Naive thymus-derived CD4-positive, alpha-beta T cell (primary cell): ENCODE measurements around the gene MYH10. TPM values are rescaled to one million over a fixed set of nuclear protein-coding genes. Genes with fewer than 3 reads are reported as not detected.
A peak's percentile ranks its signal among the peaks of the same experiment; 100 is the strongest.

ENCODE experiments used
- ATAC-seq: fragments of 150-1000 bp; cut with Tn5 transposase; 2 replicates; pipeline ENCODE4 v1.10.0; 2021; ENCODE audit warnings: mild to moderate bottlenecking, moderate library complexity
- CTCF ChIA-PET: fragments of 350-600 bp; sonication (Branson Sonifier 250); formaldehyde crosslinking; loops from one replicate; lab custom pipeline; 2021; ENCODE audit warnings: antibody characterized with exemption; lab: Charles Lee
- POLR2A ChIA-PET: fragments of 350-600 bp; sonication (Branson Sonifier 250); formaldehyde crosslinking; loops from one replicate; lab custom pipeline; 2021; ENCODE audit warnings: antibody characterized with exemption, inconsistent platforms; lab: Charles Lee
- DNase-seq, 9 donors: peaks; one replicate each; pipeline versions ENCODE4 v3.0.0 to v3.0.0-alpha.2; 2020 to 2022; ENCODE audit warnings: mixed read lengths in 1 of 9
- H3K27ac ChIP-seq: one replicate; pipeline ENCODE4 v1.7.0; 2013; ENCODE audit warnings: mild to moderate bottlenecking, low read depth, low read length, moderate library complexity
- H3K27me3 ChIP-seq, 2 donors: one replicate each; pipeline ENCODE4 v1.7.0; 2013; ENCODE audit warnings: low read length in 2 of 2, mild to moderate bottlenecking in 2 of 2, moderate library complexity in 2 of 2; ENCODE audit not compliant: control insufficient read depth in 2 of 2, insufficient read depth in 2 of 2
- H3K36me3 ChIP-seq, 3 experiments: 1 replicate in 2 of 3; 2 replicates in 1 of 3; pipeline ENCODE4 v1.7.0; 2013; ENCODE audit warnings: low read length in 3 of 3, mild to moderate bottlenecking in 3 of 3, moderate library complexity in 1 of 3; ENCODE audit not compliant: insufficient read depth in 3 of 3, control insufficient read depth in 2 of 3
- H3K4me1 ChIP-seq, 2 donors: one replicate each; pipeline ENCODE4 v1.7.0; 2013; ENCODE audit warnings: low read length in 2 of 2, mild to moderate bottlenecking in 2 of 2, moderate library complexity in 1 of 2; ENCODE audit not compliant: control insufficient read depth in 2 of 2, insufficient read depth in 2 of 2
- H3K4me3 ChIP-seq: 2 replicates; pipeline ENCODE4 v1.7.0; 2013; ENCODE audit warnings: mild to moderate bottlenecking, low read length
- H3K9me3 ChIP-seq, 3 experiments: 1 replicate in 2 of 3; 2 replicates in 1 of 3; pipeline ENCODE4 v1.7.0; 2013; ENCODE audit warnings: low read length in 3 of 3; ENCODE audit not compliant: control insufficient read depth in 2 of 3
- H3K27ac Mint-ChIP-seq, 9 donors: one replicate each; pipeline ENCODE4 v1.8.0; 2020 to 2022; ENCODE audit warnings: mixed read lengths in 9 of 9, mild to moderate bottlenecking in 8 of 9, moderate library complexity in 5 of 9, inconsistent platforms in 2 of 9
- H3K27me3 Mint-ChIP-seq, 5 donors: one replicate each; pipeline ENCODE4 v1.8.0; 2021 to 2022; ENCODE audit warnings: mixed read lengths in 5 of 5, mild to moderate bottlenecking in 1 of 5
- H3K36me3 Mint-ChIP-seq, 5 donors: one replicate each; pipeline ENCODE4 v1.8.0; 2020 to 2022; ENCODE audit warnings: mixed read lengths in 5 of 5, mild to moderate bottlenecking in 3 of 5, inconsistent platforms in 1 of 5
- H3K4me1 Mint-ChIP-seq, 7 donors: one replicate each; pipeline ENCODE4 v1.8.0; 2020 to 2022; ENCODE audit warnings: mixed read lengths in 7 of 7, mild to moderate bottlenecking in 3 of 7, inconsistent platforms in 1 of 7
- H3K4me3 Mint-ChIP-seq, 10 donors: one replicate each; pipeline ENCODE4 v1.8.0; 2020 to 2022; ENCODE audit warnings: mild to moderate bottlenecking in 10 of 10, mixed read lengths in 10 of 10, moderate library complexity in 6 of 10, inconsistent platforms in 2 of 10
- H3K9me3 Mint-ChIP-seq, 11 donors: one replicate each; pipeline ENCODE4 v1.8.0; 2020 to 2022; ENCODE audit warnings: mixed read lengths in 11 of 11, mild to moderate bottlenecking in 4 of 11, inconsistent platforms in 1 of 11, moderate library complexity in 1 of 11
- intact Hi-C, 2 donors: fragments of 100-400 bp; cut with micrococcal nuclease; formaldehyde crosslinking; loops; one replicate each; pipeline ENCODE4 v1.15.1; 2023
- polyA plus RNA-seq, 2 donors: library from polyadenylated mRNA; unstranded; fragments of 300-500 nt; fragmentation: Illumina TruSeq; gene quantifications; one replicate each; pipeline ENCODE4 v1.2.3, GENCODE V29; 2021
- total RNA-seq, 6 experiments: library from RNA in 5 of 6; stranded (reverse) in 5 of 6; gene quantifications; 1 replicate in 5 of 6; 2 replicates in 1 of 6; pipeline ENCODE4 v1.2.3 and lab custom pipeline; 2021 to 2026

MYH10 gene
- total and polyA plus RNA-seq, 7 experiments from 2014 or later = 0.85 to 10.0 (median 2.0) TPM

- Mint-ChIP-seq H3K27me3 (peaks cover 12 to 30% (median 19%) of the 10 kb centered on the region in 5 donors), H3K27ac (no peak overlapping the region), H3K9me3 (peaks cover 0 to 2% (median 0%) of the 10 kb centered on the region in 11 donors), H3K4me1 (no peaks in the 10 kb centered on the region), H3K36me3 (no peaks in the 10 kb centered on the region), H3K4me3 (no peak overlapping the region)
- H3K27ac ChIP-seq = no peak overlapping the region
- ATAC-seq (no peak), DNase-seq (no peak)
- H3K4me3 ChIP-seq = no peak overlapping the region
- H3K27me3 ChIP-seq = no peaks in the 10 kb centered on the region
- H3K4me1 ChIP-seq = no peaks in the 10 kb centered on the region
- CTCF ChIA-PET = no interaction called here
- H3K36me3 ChIP-seq = no peaks in the 10 kb centered on the region
- POLR2A ChIA-PET = no interaction called here
- H3K9me3 ChIP-seq = no peaks in the 10 kb centered on the region
- intact Hi-C loops = no loop called here
Measured at GRCh38 chr17:8643855-8644506, 13.5 kb upstream of the MYH10 start.

GRCh38 chr17:8639709-8640108, 9.2 kb upstream of the MYH10 start:
- Mint-ChIP-seq H3K27me3 (peaks cover 7 to 25% (median 12%) of the 10 kb centered on the region in 5 donors), H3K4me1 (no peaks in the 10 kb centered on the region), H3K4me3 (no peak overlapping the region), H3K9me3 (peaks cover 0 to 2% (median 0%) of the 10 kb centered on the region in 11 donors), H3K36me3 (no peaks in the 10 kb centered on the region), H3K27ac (no peak overlapping the region)
- H3K4me1 ChIP-seq = no peaks in the 10 kb centered on the region
- ChIA-PET CTCF (interaction anchor here (0.5 kb wide), 1 partner anchor 201 kb away, joined by 3 read pairs; no protein-coding TSS in a partner anchor), POLR2A (no interaction called here)
- H3K4me3 ChIP-seq = no peak overlapping the region
- H3K9me3 ChIP-seq = no peaks in the 10 kb centered on the region
- H3K27me3 ChIP-seq = peaks cover 0 to 5% of the 10 kb centered on the region in 2 donors
- H3K27ac ChIP-seq = no peak overlapping the region
- DNase-seq = no peak
- no peaks in the 10 kb centered on the region for H3K36me3 ChIP-seq
- ATAC-seq = no peak
- intact Hi-C loops = loop anchor here in 1 of 2 donors (10.0 kb wide), 1 partner anchor 365 kb away; no protein-coding TSS in a partner anchor

GRCh38 chr17:8632061-8632460, 1.5 kb upstream of the MYH10 start:
- DNase-seq (no peak), ATAC-seq (no peak)
- peaks cover 4 to 7% of the 10 kb centered on the region in 2 donors for H3K27me3 ChIP-seq
- peaks cover 5% of the 10 kb centered on the region in 2 donors for H3K4me1 ChIP-seq
- Mint-ChIP-seq H3K27me3 (peaks cover 30 to 64% (median 56%) of the 10 kb centered on the region in 5 donors), H3K4me1 (peaks cover 0 to 18% (median 13%) of the 10 kb centered on the region in 7 donors), H3K9me3 (no peaks in the 10 kb centered on the region), H3K36me3 (no peaks in the 10 kb centered on the region), H3K4me3 (peak overlapping the region in 9 of 10 donors; percentile 15 to 73 (median 41)), H3K27ac (no peak overlapping the region)
- POLR2A ChIA-PET = no interaction called here
- H3K4me3 ChIP-seq = no peak overlapping the region
- no peak overlapping the region for H3K27ac ChIP-seq
- no peaks in the 10 kb centered on the region for H3K36me3 ChIP-seq
- CTCF ChIA-PET = no interaction called here
- H3K9me3 ChIP-seq = no peaks in the 10 kb centered on the region
- intact Hi-C loops = loop anchor here (5.0 to 10.0 kb wide), 2 partner anchors 265 to 373 kb away; no protein-coding TSS in a partner anchor

- Histone ChIP-seq H3K27me3 (peaks cover 3 to 4% of the 10 kb centered on the region in 2 donors), H3K27ac (peak overlapping the region; percentile 66), H3K4me3 (peak overlapping the region; percentile 64), H3K9me3 (no peaks in the 10 kb centered on the region), H3K4me1 (peaks cover 5% of the 10 kb centered on the region in 2 donors), H3K36me3 (no peaks in the 10 kb centered on the region)
- intact Hi-C loops = loop anchor here (1.0 to 10.0 kb wide), 7 partner anchors 109 to 373 kb away; partner anchors contain the start of genes NDEL1 (in 1 of the 2), PIK3R5 (in 1 of the 2) and RPL26 (in 1 of the 2)
- ChIA-PET POLR2A (interaction anchor here (0.9 kb wide), 1 partner anchor 9 kb away, joined by 3 read pairs; no protein-coding TSS in a partner anchor), CTCF (no interaction called here)
- ATAC-seq (no peak), DNase-seq (no peak)
- Mint-ChIP-seq H3K4me3 (peak overlapping the region; percentile 81 to 100 (median 94)), H3K27ac (peak overlapping the region in 3 of 9 donors; percentile 41 to 69 (median 55)), H3K9me3 (no peaks in the 10 kb centered on the region), H3K27me3 (peaks cover 30 to 65% (median 57%) of the 10 kb centered on the region in 5 donors), H3K36me3 (no peaks in the 10 kb centered on the region), H3K4me1 (peaks cover 0 to 18% (median 13%) of the 10 kb centered on the region in 7 donors)
Measured at GRCh38 chr17:8631554-8631877, 991 bp upstream of the MYH10 start.

GRCh38 chr17:8630802-8631553, 453 bp upstream of the MYH10 start:
- Histone ChIP-seq H3K36me3 (no peaks in the 10 kb centered on the region), H3K27me3 (peaks cover 3 to 4% of the 10 kb centered on the region in 2 donors), H3K9me3 (no peaks in the 10 kb centered on the region), H3K27ac (peak overlapping the region; percentile 66), H3K4me1 (peaks cover 5% of the 10 kb centered on the region in 2 donors), H3K4me3 (peak overlapping the region; percentile 64)
- ATAC-seq (peak; percentile 97), DNase-seq (peak; percentile 63 to 91 (median 82))
- intact Hi-C loops = loop anchor here (1.0 to 10.0 kb wide), 7 partner anchors 110 to 374 kb away; partner anchors contain the start of genes NDEL1 (in 1 of the 2), PIK3R5 (in 1 of the 2) and RPL26 (in 1 of the 2)
- peak overlapping the region in 7 of 9 donors; percentile 35 to 95 (median 80) for H3K27ac Mint-ChIP-seq
- H3K4me3 Mint-ChIP-seq = peak overlapping the region; percentile 91 to 100 (median 99)
- CTCF ChIA-PET = interaction anchor here (0.6 to 0.9 kb wide), 2 partner anchors 386 to 1585 kb away, joined by 3 read pairs; no protein-coding TSS in a partner anchor
- H3K36me3 Mint-ChIP-seq = no peaks in the 10 kb centered on the region
- POLR2A ChIA-PET = interaction anchor here (0.9 kb wide), 1 partner anchor 10 kb away, joined by 3 read pairs; no protein-coding TSS in a partner anchor
- H3K4me1 Mint-ChIP-seq = peaks cover 0 to 18% (median 13%) of the 10 kb centered on the region in 7 donors
- peaks cover 30 to 67% (median 51%) of the 10 kb centered on the region in 5 donors for H3K27me3 Mint-ChIP-seq
- no peaks in the 10 kb centered on the region for H3K9me3 Mint-ChIP-seq
